Esophagus squamous epithelium (tissue), 4 donors: ENCODE data around the gene SGMS2.

Experiments used
- CTCF ChIP-seq, 6 experiments: fragments of 450-650 bp in 4 of 6; fragments of 200-600 bp in 2 of 6; sonication (generic) in 2 of 6; IDR thresholded peaks; one replicate each; pipeline ENCODE4 v1.5.1; 2016 to 2019; ENCODE audit warnings: antibody characterized with exemption in 6 of 6, mild to moderate bottlenecking in 4 of 6, moderate library complexity in 4 of 6
- POLR2A ChIP-seq, 4 donors: fragments of 450-650 bp; IDR thresholded peaks; one replicate each; pipeline ENCODE4 v1.6.1; 2017; ENCODE audit warnings: antibody characterized with exemption in 4 of 4, mild to moderate bottlenecking in 4 of 4, moderate library complexity in 3 of 4

GRCh38 chr4:107913283-107913899, 88.7 kb downstream of the SGMS2 start:
- TF ChIP-seq POLR2A (IDR thresholded peaks at IDR 0.05) (no peak), CTCF (IDR thresholded peaks at IDR 0.05) (peak; percentile 70 to 88 (median 82))
